Endothelial cell (in vitro differentiated cells): ENCODE results near the gene NIN. TPM values are rescaled to one million over a fixed set of nuclear protein-coding genes. Genes with fewer than 3 reads are reported as not detected.

Source experiments
- DNase-seq: peaks from one replicate; pipeline ENCODE4 v3.0.0; 2021; ENCODE audit warnings: low spot score
- H3K27ac Mint-ChIP-seq: one replicate; pipeline ENCODE4 v1.8.0; 2021; ENCODE audit warnings: mixed read lengths, inconsistent platforms; ENCODE audit not compliant: unreplicated experiment
- H3K27me3 Mint-ChIP-seq: one replicate; pipeline ENCODE4 v1.8.0; 2021; ENCODE audit warnings: mild to moderate bottlenecking, moderate library complexity, mixed read lengths, inconsistent platforms; ENCODE audit not compliant: unreplicated experiment
- H3K36me3 Mint-ChIP-seq: one replicate; pipeline ENCODE4 v1.8.0; 2021; ENCODE audit warnings: mild to moderate bottlenecking, low read depth, mixed read lengths, inconsistent platforms; ENCODE audit not compliant: unreplicated experiment
- H3K4me1 Mint-ChIP-seq: one replicate; pipeline ENCODE4 v1.8.0; 2021; ENCODE audit warnings: mild to moderate bottlenecking, mixed read lengths, inconsistent platforms; ENCODE audit not compliant: unreplicated experiment
- H3K4me3 Mint-ChIP-seq: one replicate; pipeline ENCODE4 v1.8.0; 2021; ENCODE audit warnings: mild to moderate bottlenecking, mixed read lengths, inconsistent platforms; ENCODE audit not compliant: unreplicated experiment
- H3K9me3 Mint-ChIP-seq: one replicate; pipeline ENCODE4 v1.8.0; 2021; ENCODE audit warnings: mixed read lengths, inconsistent platforms; ENCODE audit not compliant: unreplicated experiment
- total RNA-seq: library from RNA; stranded (reverse); fragmentation: NEBNext Ultra II Directional; extraction: Animal tissue kit (Norgen Biotek cat#: 25700); gene quantifications from one replicate; pipeline ENCODE4 v1.2.1, GENCODE V29; 2021; ENCODE audit not compliant: unreplicated experiment
- TF ChIP-seq, protein P1 (sequence below): fragments of 200-600 bp; sonication (generic); IDR thresholded peaks from one replicate; pipeline ENCODE4 v1.5.0; 2021; ENCODE audit warnings: antibody characterized with exemption; ENCODE audit not compliant: unreplicated experiment

Gene NIN
- total RNA-seq, 1 donor from 2014 or later, result 50.0 TPM

GRCh38 chr14:50726372-50727107 lies 104.4 kb downstream of the NIN start:
- DNase-seq, result no peak
- H3K27ac Mint-ChIP-seq, result no peak overlapping the region
- peaks cover 54% of the 10 kb centered on the region for H3K36me3 Mint-ChIP-seq
- H3K4me1 Mint-ChIP-seq, result no peaks in the 10 kb centered on the region
- TF ChIP-seq, protein P1, sequence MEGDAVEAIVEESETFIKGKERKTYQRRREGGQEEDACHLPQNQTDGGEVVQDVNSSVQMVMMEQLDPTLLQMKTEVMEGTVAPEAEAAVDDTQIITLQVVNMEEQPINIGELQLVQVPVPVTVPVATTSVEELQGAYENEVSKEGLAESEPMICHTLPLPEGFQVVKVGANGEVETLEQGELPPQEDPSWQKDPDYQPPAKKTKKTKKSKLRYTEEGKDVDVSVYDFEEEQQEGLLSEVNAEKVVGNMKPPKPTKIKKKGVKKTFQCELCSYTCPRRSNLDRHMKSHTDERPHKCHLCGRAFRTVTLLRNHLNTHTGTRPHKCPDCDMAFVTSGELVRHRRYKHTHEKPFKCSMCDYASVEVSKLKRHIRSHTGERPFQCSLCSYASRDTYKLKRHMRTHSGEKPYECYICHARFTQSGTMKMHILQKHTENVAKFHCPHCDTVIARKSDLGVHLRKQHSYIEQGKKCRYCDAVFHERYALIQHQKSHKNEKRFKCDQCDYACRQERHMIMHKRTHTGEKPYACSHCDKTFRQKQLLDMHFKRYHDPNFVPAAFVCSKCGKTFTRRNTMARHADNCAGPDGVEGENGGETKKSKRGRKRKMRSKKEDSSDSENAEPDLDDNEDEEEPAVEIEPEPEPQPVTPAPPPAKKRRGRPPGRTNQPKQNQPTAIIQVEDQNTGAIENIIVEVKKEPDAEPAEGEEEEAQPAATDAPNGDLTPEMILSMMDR, result no peak
- H3K9me3 Mint-ChIP-seq, result no peaks in the 10 kb centered on the region
- no peaks in the 10 kb centered on the region for H3K27me3 Mint-ChIP-seq
- H3K4me3 Mint-ChIP-seq, result no peak overlapping the region

GRCh38 chr14:50725761-50726160 lies 105.2 kb downstream of the NIN start:
- no peak overlapping the region for H3K4me3 Mint-ChIP-seq

DNA sequence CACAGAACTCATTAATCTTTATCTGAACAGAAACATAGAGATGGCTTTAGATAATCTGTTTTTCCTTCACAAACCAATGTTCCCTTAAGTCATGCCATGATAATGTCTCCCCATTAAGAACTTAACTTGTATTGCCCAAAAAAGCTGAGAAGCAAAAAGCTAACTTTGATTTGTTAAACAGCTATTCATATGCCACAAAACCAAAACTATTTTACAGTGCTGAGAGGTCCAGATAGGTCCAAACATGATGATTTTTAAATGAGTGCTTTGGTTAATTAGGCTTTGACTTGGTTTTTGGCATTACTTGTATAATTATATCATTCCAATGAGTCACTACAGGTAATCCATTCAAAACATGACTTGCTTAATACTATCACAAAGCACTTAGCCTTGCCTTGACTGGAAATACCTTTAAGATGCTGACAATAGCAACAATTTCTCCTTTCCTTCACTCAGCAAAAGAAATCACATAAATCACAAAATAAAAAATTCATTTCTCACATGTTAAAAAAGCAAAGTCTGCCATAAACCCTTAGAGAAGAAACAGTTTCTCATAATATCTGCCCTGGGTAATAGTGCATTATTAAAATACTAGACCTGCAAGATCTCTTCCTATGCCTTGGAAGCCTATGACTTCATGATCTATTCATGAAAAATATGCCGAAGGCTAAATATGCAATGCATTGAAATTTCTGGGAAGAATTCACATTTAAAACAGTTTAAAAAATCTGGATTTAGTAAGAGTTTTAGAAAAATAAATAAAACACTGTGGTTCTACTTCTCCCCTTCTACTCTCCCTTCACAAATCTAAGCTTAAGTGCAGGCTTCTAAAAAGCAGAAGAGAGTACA lies 110.8 kb downstream of the NIN start:
- H3K4me3 Mint-ChIP-seq, result no peak overlapping the region
- H3K9me3 Mint-ChIP-seq, result no peaks in the 10 kb centered on the region
- H3K27me3 Mint-ChIP-seq, result no peaks in the 10 kb centered on the region
- TF ChIP-seq, protein P1, result no peak
- no peaks in the 10 kb centered on the region for H3K4me1 Mint-ChIP-seq
- no peak for DNase-seq
- no peak overlapping the region for H3K27ac Mint-ChIP-seq
- H3K36me3 Mint-ChIP-seq, result peaks cover 12% of the 10 kb centered on the region

More at GRCh38 chr14:50725761-50726160, 105.2 kb downstream of the NIN start:
- H3K36me3 Mint-ChIP-seq, result peaks cover 51% of the 10 kb centered on the region
- DNase-seq, result no peak
- H3K27ac Mint-ChIP-seq, result no peak overlapping the region
- no peaks in the 10 kb centered on the region for H3K9me3 Mint-ChIP-seq
- TF ChIP-seq, protein P1, result no peak
- H3K27me3 Mint-ChIP-seq, result no peaks in the 10 kb centered on the region
- H3K4me1 Mint-ChIP-seq, result no peaks in the 10 kb centered on the region

DNA sequence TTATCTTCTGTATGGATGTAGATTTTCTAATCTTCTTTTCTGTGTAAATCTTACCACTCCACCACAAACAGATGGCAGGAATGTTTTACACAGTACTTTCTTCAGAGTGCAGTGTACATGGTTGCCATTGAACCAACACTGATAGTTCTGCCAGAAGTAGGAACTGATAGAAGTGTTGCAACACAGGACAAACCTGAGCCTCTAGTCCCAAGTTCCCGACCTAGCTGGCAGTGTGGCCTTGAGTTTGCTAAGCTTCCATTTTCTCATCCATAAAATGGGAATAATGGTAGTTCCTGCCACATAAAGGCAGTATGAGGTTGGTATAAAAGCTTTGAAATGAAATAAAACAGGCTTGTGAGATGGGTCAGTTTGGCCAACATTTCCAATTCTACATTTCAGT lies 112.0 kb downstream of the NIN start:
- Mint-ChIP-seq H3K27ac (no peak overlapping the region), H3K9me3 (no peaks in the 10 kb centered on the region), H3K4me3 (no peak overlapping the region), H3K36me3 (peaks cover 4% of the 10 kb centered on the region), H3K4me1 (no peaks in the 10 kb centered on the region), H3K27me3 (no peaks in the 10 kb centered on the region)
- no peak for DNase-seq
- TF ChIP-seq, protein P1, result no peak

DNA sequence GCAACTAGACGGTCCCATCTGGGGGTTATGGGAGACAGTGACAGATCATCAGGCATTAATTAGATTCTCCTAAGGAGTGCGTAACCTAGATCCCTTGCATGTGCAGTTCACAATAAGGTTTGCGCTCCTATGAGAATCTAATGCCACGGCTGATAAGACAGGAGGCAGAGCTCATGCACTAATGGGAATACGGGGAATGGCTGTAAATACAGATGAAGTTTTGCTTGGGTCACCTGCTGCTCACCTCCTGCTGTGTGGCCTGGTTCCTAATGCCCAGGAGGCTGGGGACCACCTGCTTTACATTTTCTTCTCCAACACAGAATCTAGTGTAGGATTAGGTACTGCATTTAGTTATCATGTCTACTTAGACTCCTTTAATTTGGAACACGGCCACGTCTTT lies 113.2 kb downstream of the NIN start:
- H3K27me3 Mint-ChIP-seq, result no peaks in the 10 kb centered on the region
- H3K27ac Mint-ChIP-seq, result no peak overlapping the region
- H3K9me3 Mint-ChIP-seq, result no peaks in the 10 kb centered on the region
- DNase-seq, result no peak
- no peaks in the 10 kb centered on the region for H3K36me3 Mint-ChIP-seq
- no peak overlapping the region for H3K4me3 Mint-ChIP-seq
- H3K4me1 Mint-ChIP-seq, result no peaks in the 10 kb centered on the region
- TF ChIP-seq, protein P1, result no peak
